SH-SY5Y (cell line): ENCODE measurements around the gene CDH1.

Source experiments
- GATA2 ChIP-seq: IDR thresholded peaks from 2 replicates; pipeline ENCODE4 v1.6.1; 2011; ENCODE audit warnings: mild to moderate bottlenecking, low read depth, low read length
- GATA3 ChIP-seq: IDR thresholded peaks from 2 replicates; pipeline ENCODE4 v1.6.1; 2011; ENCODE audit warnings: low read depth, mild to moderate bottlenecking, low read length, moderate library complexity

CDH1 gene

DNA sequence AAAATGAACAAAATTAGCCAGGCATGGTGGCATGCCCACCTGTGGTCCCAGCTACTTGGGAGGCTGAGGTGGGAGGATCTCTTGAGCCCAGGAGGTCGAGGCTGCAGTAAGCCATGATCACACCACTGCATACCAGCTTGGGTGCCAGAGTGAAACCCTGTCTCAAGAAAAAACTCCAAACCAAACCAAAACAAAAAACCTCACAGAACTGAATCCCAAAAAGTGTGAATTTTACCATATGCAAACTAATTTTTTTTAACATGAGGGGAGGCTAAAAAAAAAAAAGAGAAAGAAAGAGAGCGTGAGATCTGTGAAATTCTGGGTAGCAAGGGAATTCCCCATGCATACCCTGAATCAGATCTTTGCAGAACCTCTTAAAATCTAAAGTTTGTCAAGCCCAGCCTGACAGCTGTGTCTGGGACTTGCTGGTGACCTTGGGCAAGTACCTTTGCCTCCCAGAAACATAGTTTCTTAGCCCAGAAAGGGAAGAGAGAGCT lies 17.1 kb upstream of the CDH1 start:
- TF ChIP-seq GATA3 (no peak), GATA2 (no peak)

- TF ChIP-seq GATA2 (no peak), GATA3 (no peak)
Observed at GRCh38 chr16:68722119-68723024, 14.7 kb upstream of the CDH1 start.

DNA sequence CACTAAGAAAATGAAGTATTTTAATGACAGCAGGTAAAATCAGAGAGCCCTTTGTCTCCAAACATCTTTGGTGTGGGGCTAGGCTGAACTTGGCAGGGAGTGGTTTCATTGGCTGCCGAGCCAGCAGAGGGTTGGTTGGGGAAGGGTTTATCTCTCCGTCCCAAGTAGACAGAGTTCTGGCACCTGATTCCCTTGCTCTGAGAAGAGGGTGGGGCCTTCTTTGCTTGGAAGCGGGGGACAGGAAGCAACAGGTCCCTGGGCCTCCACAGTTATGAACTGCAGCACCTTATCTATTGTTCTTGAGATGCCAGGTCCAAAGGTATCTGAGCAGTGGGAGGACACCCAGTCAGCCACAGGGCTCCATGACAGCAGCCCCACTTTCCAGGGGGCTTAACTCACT lies 12.3 kb upstream of the CDH1 start:
- TF ChIP-seq GATA2 = no peak
- TF ChIP-seq GATA3 = no peak

GRCh38 chr16:68728523-68728922 lies 8.6 kb upstream of the CDH1 start:
- TF ChIP-seq GATA3 (no peak), GATA2 (no peak)

DNA sequence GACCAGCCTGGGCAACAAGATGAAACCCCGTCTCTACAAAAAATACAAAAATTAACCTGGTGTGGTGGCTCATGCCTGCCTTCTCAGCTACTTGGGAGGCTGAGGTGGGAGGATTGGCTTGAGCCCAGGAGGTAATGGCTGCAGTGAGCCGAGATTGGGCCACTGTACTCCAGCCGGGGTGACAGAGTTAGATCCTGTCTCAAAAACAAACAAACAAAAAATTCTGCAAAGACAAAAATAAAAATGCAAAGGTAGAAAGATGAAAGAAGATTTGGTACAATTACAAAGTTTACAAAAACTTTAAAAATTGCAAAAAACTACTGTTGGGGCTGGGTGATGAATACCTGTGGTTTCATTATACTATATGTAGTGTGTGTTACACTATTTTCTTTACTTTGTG lies 5.5 kb upstream of the CDH1 start:
- no peak for TF ChIP-seq GATA2
- TF ChIP-seq GATA3 = no peak

DNA sequence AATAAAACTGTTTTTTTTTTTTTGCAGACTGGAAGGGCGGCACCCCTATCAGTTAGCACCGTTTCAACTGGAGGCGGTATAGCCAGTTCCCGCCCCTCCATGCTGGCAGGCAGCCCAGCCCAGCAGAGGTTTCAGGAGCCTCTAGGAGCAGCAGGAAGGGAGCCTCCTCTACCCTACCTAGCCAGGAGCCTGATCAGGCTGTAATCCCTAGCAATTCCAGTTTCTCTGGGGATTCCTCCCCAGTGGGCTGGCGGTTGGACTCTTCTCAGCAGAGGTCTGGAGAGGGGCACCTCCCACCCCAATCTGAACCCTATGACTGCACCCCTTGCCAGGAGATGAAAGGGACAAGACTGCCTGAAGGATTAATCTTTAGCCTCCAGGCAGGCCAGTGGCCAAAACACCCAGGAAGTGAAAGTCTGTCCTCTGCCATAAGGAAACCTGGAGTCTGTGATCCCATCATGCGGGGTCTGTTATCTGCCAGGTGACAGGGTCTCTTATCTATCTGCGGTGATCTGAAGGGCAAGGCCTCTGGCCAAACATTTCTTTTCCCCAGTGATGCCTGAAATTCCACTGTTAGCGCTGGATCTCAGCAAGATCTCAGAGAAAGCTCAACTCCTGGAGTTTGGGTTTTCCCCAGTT lies 4.9 kb upstream of the CDH1 start:
- TF ChIP-seq GATA2 (peak; percentile 16; the same call in 1 of the 2 replicates), GATA3 (no peak)

DNA sequence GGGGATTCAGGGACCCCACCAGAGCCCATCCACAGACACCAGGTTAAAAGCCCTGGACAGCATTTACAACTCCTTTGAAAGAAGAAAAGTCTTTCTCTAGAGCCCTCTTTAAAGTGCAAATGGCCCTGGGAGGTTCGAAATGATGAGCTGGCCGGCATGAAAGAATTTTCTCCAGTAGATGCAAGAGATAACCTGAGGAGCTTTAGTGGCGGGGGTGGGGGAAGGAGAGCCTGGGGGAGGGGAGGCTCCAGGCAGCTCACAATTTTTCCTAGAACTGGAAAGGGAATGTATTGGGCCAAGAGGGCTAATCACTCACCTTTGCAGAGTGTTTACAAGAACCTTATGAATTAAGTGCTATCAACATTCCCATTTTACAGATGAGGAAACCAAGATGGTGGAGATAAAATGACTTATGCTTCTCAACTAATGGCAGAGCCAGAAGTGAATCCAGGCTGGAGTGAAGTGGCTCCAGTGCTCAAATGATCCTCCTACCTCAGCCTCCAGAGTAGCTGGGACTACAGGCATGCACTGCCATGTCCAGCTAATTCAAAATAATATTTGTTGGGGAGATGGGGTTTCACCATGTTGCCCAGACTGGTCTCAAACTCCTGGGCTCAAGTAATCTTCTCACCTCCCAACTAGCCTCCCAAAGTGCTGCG lies 4.2 kb upstream of the CDH1 start:
- TF ChIP-seq GATA3 (no peak), GATA2 (no peak)

- TF ChIP-seq GATA2 (no peak), GATA3 (no peak)
Observed at GRCh38 chr16:68733570-68733969, 3.5 kb upstream of the CDH1 start.

DNA sequence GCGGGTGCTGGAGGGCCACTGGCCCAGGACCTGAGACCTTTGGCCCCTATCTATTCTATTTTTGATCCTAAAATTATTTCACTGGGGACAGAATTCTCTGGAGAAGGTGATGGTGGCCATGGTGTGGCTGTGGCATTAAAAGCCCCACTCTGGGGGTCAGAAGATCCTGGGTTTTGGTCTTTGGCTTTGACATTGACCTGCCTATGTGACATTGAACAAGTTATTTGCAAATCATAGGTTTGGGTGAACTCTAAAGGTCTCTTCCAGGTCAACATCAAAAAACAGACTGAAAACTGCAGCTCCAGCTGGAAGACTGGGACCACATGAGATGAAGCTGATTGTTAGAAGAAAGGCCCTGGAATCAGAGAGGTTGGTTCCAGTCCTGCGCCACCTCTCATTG lies 2.3 kb upstream of the CDH1 start:
- TF ChIP-seq GATA2 (no peak), GATA3 (no peak)

DNA sequence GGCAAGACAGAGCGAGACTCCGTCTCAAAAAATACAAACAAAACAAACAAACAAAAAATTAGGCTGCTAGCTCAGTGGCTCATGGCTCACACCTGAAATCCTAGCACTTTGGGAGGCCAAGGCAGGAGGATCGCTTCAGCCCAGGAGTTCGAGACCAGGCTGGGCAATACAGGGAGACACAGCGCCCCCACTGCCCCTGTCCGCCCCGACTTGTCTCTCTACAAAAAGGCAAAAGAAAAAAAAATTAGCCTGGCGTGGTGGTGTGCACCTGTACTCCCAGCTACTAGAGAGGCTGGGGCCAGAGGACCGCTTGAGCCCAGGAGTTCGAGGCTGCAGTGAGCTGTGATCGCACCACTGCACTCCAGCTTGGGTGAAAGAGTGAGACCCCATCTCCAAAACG lies 531 bp upstream of the CDH1 start:
- TF ChIP-seq GATA3 (no peak), GATA2 (no peak)

- TF ChIP-seq GATA3 = no peak
- no peak for TF ChIP-seq GATA2
Observed at GRCh38 chr16:68737730-68738629, 888 bp downstream of the CDH1 start.

DNA sequence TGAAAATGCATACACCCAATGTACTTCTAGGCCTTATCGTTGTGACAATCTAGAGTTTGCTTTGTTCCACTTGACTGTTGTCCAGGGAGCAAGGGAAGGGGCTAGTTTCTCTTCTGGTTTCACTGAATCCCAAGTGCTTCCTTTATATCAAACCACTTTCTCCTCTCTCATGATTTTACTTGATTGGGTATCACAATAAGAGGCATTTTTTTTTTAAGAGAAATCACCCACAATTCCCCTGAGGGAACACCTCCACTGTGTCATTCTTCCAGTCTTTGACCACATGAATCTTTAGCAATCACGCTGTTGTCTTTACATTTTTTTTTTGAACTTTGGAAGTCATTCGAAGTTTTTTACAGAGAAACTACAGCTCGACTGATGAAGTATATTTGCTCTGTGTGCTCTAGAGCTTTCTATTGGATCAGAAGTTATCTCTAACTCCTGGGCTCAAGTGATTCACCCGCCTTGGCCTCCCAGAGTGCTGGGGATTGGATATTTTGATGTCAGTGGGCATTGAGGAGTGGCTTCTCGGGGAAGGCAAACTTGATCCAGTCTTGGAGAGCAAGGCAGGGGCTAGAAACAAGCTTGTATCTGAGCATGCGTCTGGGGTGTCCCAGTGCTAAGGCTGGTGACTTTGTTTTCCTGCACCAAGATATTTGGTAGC lies 3.0 kb downstream of the CDH1 start:
- TF ChIP-seq GATA3 (no peak), GATA2 (no peak)
